CD4-positive, alpha-beta T cell treated with Interleukin-15 for 1 hour (primary cell): ENCODE measurements around the gene RPLP2.

Source experiments
- DNase-seq: peaks from one replicate; pipeline ENCODE4 v3.0.0-alpha.2; 2020

RPLP2 gene

DNA sequence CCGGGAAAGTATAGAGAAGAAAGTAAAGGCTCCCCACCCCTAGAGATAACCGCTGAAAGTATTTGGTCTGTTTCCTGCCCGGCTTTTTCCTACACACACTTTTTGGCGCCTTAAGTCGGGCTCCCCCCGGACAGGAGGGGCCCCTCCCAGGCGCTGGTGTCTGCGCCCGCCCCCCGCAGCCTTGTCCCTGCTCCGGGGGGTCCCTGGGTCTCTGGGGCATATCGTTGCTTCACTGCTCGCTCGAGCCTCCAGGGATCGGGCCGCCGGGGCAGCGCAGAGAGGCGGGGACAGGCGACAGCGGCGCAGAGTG, 17.0 kb downstream of the RPLP2 start:
- no peak for DNase-seq

DNA sequence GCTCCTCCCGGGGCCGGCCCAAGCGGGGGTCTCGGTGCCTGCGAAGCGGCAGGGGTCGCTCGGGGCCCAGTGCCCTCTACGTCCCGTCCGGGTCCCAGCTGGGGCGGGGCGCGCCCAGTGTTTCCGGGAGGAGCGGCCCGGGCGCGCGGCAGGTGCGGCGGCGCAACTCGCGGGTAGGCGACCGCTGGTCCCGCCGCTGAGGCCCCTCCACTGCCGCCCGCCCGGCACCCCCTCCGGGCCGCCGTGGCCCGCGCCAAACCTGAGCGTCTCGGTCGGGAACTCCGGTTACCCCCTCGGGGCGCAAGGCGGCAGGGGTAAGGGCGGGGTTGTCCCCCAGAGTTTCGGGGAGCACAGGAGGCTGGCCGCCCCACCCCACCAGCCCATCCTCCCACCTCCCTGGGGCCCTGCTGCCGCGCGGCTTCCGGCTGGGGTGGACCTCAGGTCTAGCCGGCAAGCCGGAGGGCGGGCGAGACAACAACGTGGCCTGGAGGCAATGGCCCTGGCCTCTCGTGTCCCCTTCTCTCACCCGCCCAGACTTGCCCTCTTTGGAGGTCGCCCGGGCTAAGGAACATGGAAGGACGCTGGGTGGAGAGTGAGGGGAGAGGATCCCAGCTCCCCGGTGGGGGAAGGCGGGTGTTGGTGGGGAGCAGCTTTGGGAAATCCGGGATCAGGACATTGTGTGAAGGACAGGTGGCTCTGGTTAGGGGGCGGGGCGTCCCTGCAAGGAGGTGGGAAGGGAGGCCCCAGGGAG, 17.6 kb downstream of the RPLP2 start:
- DNase-seq, result no peak

DNA sequence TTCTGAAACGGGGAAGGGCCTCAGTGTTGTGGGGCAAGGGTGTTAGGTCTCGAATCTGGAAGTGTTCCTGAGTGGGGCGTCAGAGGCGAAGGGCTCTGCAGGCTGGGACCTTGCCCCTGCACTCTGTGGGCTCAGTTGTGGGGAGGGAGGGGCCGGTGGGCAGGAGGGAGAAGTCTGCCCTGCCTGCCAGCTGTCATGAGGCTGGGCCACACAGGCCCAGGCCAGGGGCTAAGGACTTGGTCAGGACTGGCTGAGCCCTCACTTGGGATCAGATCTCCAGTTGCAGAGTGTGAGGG, 18.1 kb downstream of the RPLP2 start, which contains the start of gene CRACR2B:
TSS of gene CRACR2B (plus strand) at position 23 of the 296 bp plus-strand sequence. CDS start 689 bp downstream, outside the sequence.
- no peak for DNase-seq

DNA sequence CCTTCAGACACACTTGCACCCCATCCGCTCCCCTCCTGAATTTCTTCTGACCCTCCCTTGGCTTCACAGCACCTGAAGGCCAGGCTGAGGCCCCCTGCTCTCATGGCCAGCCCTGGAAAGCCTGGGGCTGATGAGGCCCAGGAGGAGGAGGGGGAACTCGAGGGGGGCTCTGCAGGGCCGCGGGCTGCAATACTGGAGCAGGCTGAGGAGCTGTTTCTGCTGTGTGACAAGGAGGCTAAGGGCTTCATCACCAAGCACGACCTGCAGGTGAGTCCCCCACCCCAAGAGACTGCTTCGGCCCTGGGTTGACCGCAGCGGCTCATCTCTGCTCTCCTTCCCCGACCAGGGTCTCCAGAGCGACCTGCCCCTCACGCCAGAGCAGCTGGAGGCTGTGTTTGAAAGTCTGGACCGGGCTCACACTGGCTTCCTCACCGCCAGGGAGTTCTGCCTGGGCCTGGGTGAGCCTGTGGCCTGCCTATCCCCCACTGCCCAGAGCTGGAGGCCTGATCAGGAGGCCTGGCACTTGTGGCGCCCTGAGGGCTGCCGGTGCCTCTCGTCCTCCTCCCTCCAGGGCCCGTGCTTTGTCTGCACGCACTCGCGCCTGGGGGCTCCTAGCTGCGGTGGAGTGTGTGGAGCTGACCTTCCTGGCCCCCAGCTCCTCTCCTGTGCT, 18.9 kb downstream of the RPLP2 start:
- no peak for DNase-seq

DNA sequence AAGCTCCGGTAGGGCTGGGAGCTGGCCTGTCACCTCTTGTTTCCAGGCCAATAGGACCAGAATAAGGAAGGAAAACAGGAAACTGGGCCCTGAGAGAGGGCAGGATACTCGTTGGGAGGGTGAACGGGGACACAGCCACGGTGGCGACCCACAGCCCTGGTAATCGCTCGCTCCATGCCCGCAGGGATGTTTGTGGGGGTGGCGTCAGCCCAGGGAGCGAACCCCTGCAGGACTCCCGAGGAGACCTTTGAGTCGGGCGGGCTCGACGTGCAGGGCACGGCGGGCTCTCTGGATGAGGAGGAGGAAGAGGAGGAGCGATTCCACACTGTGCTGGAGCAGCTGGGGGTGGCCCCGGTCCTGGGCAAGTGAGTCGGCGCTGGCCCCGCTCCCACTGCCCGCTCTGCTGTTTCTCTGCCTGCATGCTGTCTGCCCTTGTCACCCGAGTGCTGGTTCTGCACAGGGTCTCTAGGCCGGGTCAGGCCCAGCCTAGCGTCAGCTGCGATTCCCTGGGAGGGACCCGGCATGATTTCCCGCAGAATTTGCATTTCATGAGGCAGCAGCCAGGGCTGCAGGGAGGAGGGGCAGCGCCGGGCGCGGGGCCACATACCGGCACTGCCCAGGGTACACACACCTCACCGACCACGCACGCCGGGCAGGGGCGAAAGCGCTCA, 19.5 kb downstream of the RPLP2 start:
- DNase-seq, result no peak

GRCh38 chr11:829847-830294, 20.1 kb downstream of the RPLP2 start:
- no peak for DNase-seq

GRCh38 chr11:830295-831117, 20.7 kb downstream of the RPLP2 start:
- DNase-seq, result peak; percentile 65

- no peak for DNase-seq
These were observed 21.5 kb downstream of the RPLP2 start for GRCh38 chr11:831118-831864.

DNA sequence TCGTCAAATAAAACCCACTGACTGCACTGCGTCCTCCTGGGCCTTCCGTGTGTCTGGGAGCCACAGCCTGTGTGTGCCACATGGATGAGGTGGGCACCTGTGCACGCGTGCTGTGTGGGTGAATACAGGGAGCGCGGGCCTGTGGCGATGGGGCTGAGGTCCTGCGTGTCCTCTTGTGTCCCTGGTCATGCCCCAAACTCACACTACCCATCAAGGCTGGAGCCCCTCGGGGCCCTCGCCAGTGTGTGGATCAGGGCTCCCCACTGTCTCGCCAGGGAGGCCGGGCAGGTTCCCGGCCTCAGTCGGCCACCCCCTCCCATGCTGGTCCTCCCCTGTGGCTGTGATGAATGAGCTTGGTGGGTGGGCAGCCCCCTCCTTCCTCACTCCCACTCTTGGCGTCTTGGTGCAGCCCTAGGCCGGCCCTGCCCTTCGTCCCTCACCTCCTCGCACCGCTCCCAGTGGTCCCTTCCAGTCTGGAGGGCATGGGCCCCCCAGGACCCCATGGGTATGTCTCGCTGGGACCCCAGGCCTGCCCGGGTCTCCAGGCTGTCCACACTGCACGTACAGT, 22.3 kb downstream of the RPLP2 start:
- DNase-seq, result no peak

- DNase-seq, result no peak
These were observed 22.9 kb downstream of the RPLP2 start, which contains the start of gene CD151 for GRCh38 chr11:832529-833113. Gene CD151, plus strand, starts transcription at chr11:832952. Its CDS starts 3,118 bp downstream, at chr11:836070.

- DNase-seq, result no peak
These were observed 23.5 kb downstream of the RPLP2 start for GRCh38 chr11:833114-833791.

- no peak for DNase-seq
These were observed 24.1 kb downstream of the RPLP2 start for GRCh38 chr11:833849-834311.

DNA sequence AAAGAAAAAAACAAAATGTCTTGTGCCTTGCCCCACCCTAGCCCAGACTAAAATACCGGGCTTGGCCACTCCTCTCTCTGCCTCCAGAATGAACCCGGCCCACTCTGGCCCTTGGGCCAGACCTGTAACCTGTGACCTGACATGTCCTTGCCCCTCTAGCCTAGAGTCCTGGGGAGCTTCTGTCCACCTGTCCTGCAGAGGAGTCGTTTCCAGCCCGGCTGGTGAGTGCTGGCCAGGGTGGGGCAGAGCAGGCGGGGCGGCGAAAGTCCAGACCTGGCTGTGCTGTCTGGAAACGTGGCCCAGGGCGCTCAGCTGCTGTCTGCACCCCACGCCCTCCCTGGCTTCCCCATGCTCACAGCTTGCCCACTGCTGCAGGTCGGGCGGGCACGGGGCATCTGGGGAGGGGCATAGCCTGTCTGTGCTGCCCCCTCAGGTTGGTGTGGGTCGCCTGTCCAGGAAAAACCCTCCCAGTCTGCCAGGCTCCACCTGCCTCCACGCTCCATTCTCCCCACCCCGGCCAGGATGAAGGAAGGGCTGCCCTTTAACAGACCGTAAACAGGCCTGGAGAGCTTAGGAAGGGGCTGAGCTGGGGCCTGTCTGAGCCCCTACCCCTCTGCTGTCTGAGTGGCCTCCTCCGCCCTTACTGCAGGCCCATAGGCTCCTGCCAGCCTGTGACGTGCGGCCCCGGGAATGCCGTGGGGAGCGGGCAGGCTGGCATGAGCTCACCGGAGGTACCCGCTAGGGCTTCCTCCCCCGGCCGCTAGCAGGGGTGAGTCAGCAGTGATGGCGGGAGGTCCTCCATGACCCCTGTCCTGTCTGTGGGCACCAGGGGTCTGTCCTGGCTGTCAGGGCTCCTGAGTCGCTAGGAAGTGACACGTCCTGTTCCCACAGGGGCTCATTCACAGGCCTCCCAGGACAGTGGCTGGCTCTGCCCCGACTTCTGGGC, 24.9 kb downstream of the RPLP2 start:
- peak; percentile 58 for DNase-seq

DNA sequence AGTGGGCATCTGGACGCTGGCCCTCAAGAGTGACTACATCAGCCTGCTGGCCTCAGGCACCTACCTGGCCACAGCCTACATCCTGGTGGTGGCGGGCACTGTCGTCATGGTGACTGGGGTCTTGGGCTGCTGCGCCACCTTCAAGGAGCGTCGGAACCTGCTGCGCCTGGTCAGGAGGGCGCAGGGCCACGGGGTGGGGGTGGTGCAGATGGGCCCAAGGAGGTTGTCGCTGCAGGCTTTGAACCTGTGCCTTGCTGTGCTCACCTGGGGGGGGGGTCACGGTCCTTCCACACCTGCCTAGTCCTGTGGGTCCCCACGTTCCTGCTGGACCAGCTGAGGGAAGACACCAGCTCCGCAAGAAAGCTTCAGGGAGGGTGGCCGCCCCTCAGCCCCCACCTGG, 26.5 kb downstream of the RPLP2 start:
- no peak for DNase-seq

DNA sequence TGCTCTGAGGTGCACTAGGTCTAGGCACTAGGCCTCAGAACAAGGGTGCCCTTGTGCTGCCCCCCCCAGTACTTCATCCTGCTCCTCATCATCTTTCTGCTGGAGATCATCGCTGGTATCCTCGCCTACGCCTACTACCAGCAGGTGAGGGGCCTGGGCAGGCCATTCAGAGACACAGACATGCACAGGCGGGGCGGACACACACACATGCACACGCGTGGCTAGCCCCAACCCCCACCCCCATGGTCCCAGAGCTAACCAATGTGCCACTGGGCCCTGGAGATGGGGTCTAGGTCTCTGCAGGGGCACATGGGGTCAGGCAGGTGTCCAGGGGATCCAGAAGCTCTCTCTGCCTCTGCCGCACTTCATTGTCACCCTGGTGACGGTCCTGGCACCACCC, 26.9 kb downstream of the RPLP2 start:
- DNase-seq, result no peak

GRCh38 chr11:837189-837989, 27.6 kb downstream of the RPLP2 start:
- no peak for DNase-seq

GRCh38 chr11:837990-838307, 28.2 kb downstream of the RPLP2 start:
- DNase-seq, result no peak

GRCh38 chr11:838441-839279, 28.9 kb downstream of the RPLP2 start:
- no peak for DNase-seq
